HG03457 (cell line): Measurements from ENCODE around the gene RFWD3.

Experiments used
- ATAC-seq: cut with Tn5 transposase; IDR thresholded peaks from one replicate; pipeline ENCODE4 v1.9.1; 2021; ENCODE audit warnings: moderate number of reproducible peaks; ENCODE audit not compliant: unreplicated experiment

Gene RFWD3

GRCh38 chr16:74623214-74623838 is 43.4 kb downstream of the RFWD3 start:
- no peak for ATAC-seq

- no peak for ATAC-seq
These were observed 44.7 kb downstream of the RFWD3 start for GRCh38 chr16:74622005-74622404.

GRCh38 chr16:74617206-74617788 is 49.4 kb downstream of the RFWD3 start:
- ATAC-seq: no peak

- ATAC-seq: no peak
These were observed 55.0 kb downstream of the RFWD3 start for GRCh38 chr16:74611721-74612120.

- no peak for ATAC-seq
These were observed 57.7 kb downstream of the RFWD3 start for GRCh38 chr16:74608944-74609343.

GRCh38 chr16:74608381-74608780 is 58.3 kb downstream of the RFWD3 start:
- ATAC-seq: no peak

GRCh38 chr16:74607962-74608356 is 58.7 kb downstream of the RFWD3 start:
- ATAC-seq: no peak

GRCh38 chr16:74607310-74607961 is 59.2 kb downstream of the RFWD3 start:
- peak; percentile 5 for ATAC-seq

- peak; percentile 90 for ATAC-seq
These were observed 60.0 kb downstream of the RFWD3 start, which contains the start of gene GLG1 for GRCh38 chr16:74606521-74607309. TSS of gene GLG1 (minus strand) at chr16:74607114. CDS start at chr16:74607094, 20 bp downstream.

- no peak for ATAC-seq
These were observed 60.7 kb downstream of the RFWD3 start for GRCh38 chr16:74605746-74606520.

GRCh38 chr16:74605332-74605731 is 61.3 kb downstream of the RFWD3 start:
- no peak for ATAC-seq

GRCh38 chr16:74603848-74604247 is 62.8 kb downstream of the RFWD3 start:
- ATAC-seq: no peak

- ATAC-seq: no peak
These were observed 65.4 kb downstream of the RFWD3 start for GRCh38 chr16:74601126-74601871.

GRCh38 chr16:74596586-74596985 is 70.1 kb downstream of the RFWD3 start:
- no peak for ATAC-seq

- no peak for ATAC-seq
These were observed 73.8 kb downstream of the RFWD3 start for GRCh38 chr16:74592847-74593246.

GRCh38 chr16:74591876-74592650 is 74.6 kb downstream of the RFWD3 start:
- ATAC-seq: no peak

- no peak for ATAC-seq
These were observed 79.7 kb downstream of the RFWD3 start for GRCh38 chr16:74586948-74587347.

GRCh38 chr16:74585846-74586443 is 80.7 kb downstream of the RFWD3 start:
- ATAC-seq: no peak
